CD4-positive, alpha-beta T cell (primary cell): Measurements from ENCODE around the gene SPATS2L. TPM values are rescaled to one million over a fixed set of nuclear protein-coding genes. Genes with fewer than 3 reads are reported as not detected.

Experiments
- ATAC-seq: fragments of 200-7000 bp; cut with Tn5 transposase; one replicate; pipeline ENCODE4 v1.10.0; 2022; ENCODE audit warnings: mild to moderate bottlenecking; ENCODE audit not compliant: poor library complexity
- CTCF ChIA-PET: fragments of 350-600 bp; sonication (Branson Sonifier 250); formaldehyde crosslinking; loops from one replicate; lab custom pipeline; 2021; ENCODE audit warnings: antibody characterized with exemption, inconsistent platforms; lab: Charles Lee
- POLR2A ChIA-PET: fragments of 350-600 bp; sonication (Branson Sonifier 250); formaldehyde crosslinking; loops from one replicate; lab custom pipeline; 2021; ENCODE audit warnings: antibody characterized with exemption, inconsistent platforms; lab: Charles Lee
- DNase-seq, 14 experiments: peaks; one replicate each; pipeline ENCODE4 v3.0.0-alpha.2; 2013 to 2020; ENCODE audit warnings: mixed read lengths in 2 of 14
- H3K27ac ChIP-seq, 2 donors: one replicate each; pipeline versions ENCODE4 v1.5.1 to v1.7.0; 2013; ENCODE audit warnings: low read length in 2 of 2, low read depth in 1 of 2, mild to moderate bottlenecking in 1 of 2
- H3K27me3 ChIP-seq, 2 experiments: 1 replicate in 1 of 2; 2 replicates in 1 of 2; pipeline versions ENCODE4 v1.6.1 to v1.7.0; 2013; ENCODE audit warnings: low read length in 2 of 2, control low read depth in 1 of 2, mild to moderate bottlenecking in 1 of 2, moderate library complexity in 1 of 2; ENCODE audit not compliant: insufficient read depth in 2 of 2, control insufficient read depth in 1 of 2
- H3K36me3 ChIP-seq: one replicate; pipeline ENCODE4 v1.6.1; 2013; ENCODE audit warnings: low read length, control low read depth; ENCODE audit not compliant: insufficient read depth
- H3K4me1 ChIP-seq: one replicate; pipeline ENCODE4 v1.6.1; 2013; ENCODE audit warnings: low read length, control low read depth; ENCODE audit not compliant: insufficient read depth
- H3K4me3 ChIP-seq: one replicate; pipeline ENCODE4 v1.5.1; 2013; ENCODE audit warnings: mild to moderate bottlenecking, low read length, moderate library complexity
- H3K9me3 ChIP-seq, 2 experiments: 1 replicate in 1 of 2; 2 replicates in 1 of 2; pipeline versions ENCODE4 v1.6.1 to v1.7.0; 2013; ENCODE audit warnings: low read length in 2 of 2, mild to moderate bottlenecking in 2 of 2, control low read depth in 1 of 2, moderate library complexity in 1 of 2; ENCODE audit not compliant: control insufficient read depth in 1 of 2, insufficient read depth in 1 of 2
- H3K27ac Mint-ChIP-seq: one replicate; pipeline ENCODE4 v1.8.0; 2020; ENCODE audit warnings: mixed read lengths
- H3K27me3 Mint-ChIP-seq: one replicate; pipeline ENCODE4 v1.8.0; 2021; ENCODE audit warnings: mixed read lengths
- H3K36me3 Mint-ChIP-seq: one replicate; pipeline ENCODE4 v1.8.0; 2021; ENCODE audit warnings: low read depth, mixed read lengths
- H3K4me1 Mint-ChIP-seq: one replicate; pipeline ENCODE4 v1.8.0; 2021; ENCODE audit warnings: low read depth, mixed read lengths
- H3K4me3 Mint-ChIP-seq: one replicate; pipeline ENCODE4 v1.8.0; 2020; ENCODE audit warnings: mild to moderate bottlenecking, mixed read lengths
- H3K9me3 Mint-ChIP-seq: one replicate; pipeline ENCODE4 v1.8.0; 2020; ENCODE audit warnings: mixed read lengths
- CTCF ChIP-seq: fragments of 200-600 bp; IDR thresholded peaks from one replicate; pipeline ENCODE4 v1.8.0; 2022; ENCODE audit warnings: antibody characterized with exemption, mild to moderate bottlenecking
- intact Hi-C, 2 experiments: fragments of 100-400 bp; cut with DNase I in 1 of 2; cut with micrococcal nuclease in 1 of 2; formaldehyde crosslinking; loops; one replicate each; pipeline versions ENCODE4 v1.15.1 to v1.9.0; 2023 to 2025; cut with DNase I, micrococcal nuclease
- total RNA-seq, 174 experiments: library from RNA in 2 of 174; stranded (reverse) in 2 of 174; gene quantifications; one replicate each; pipeline ENCODE4 v1.2.3 and lab custom pipeline; 2021 to 2026

Gene SPATS2L
- total RNA-seq, 2 experiments from 2014 or later = 4.0 to 4.4 TPM

GRCh38 chr2:200340508-200341224 lies 34.2 kb downstream of the SPATS2L start:
- intact Hi-C loops = no loop called here
- Histone ChIP-seq H3K9me3 (no peaks in the 10 kb centered on the region), H3K27me3 (no peaks in the 10 kb centered on the region), H3K4me1 (no peaks in the 10 kb centered on the region), H3K27ac (no peak overlapping the region), H3K36me3 (no peaks in the 10 kb centered on the region), H3K4me3 (no peak overlapping the region)
- DNase-seq (no peak), ATAC-seq (no peak)
- no peaks in the 10 kb centered on the region for H3K36me3 Mint-ChIP-seq
- POLR2A ChIA-PET = no interaction called here
- H3K4me3 Mint-ChIP-seq = no peak overlapping the region
- no peak overlapping the region for H3K27ac Mint-ChIP-seq
- CTCF ChIA-PET = no interaction called here
- H3K9me3 Mint-ChIP-seq = no peaks in the 10 kb centered on the region
- no peak for TF ChIP-seq CTCF
- no peaks in the 10 kb centered on the region for H3K27me3 Mint-ChIP-seq
- H3K4me1 Mint-ChIP-seq = no peaks in the 10 kb centered on the region

GRCh38 chr2:200341376-200341775 lies 34.9 kb downstream of the SPATS2L start:
- H3K4me3 ChIP-seq = no peak overlapping the region
- Mint-ChIP-seq H3K27ac (no peak overlapping the region), H3K36me3 (no peaks in the 10 kb centered on the region), H3K4me3 (no peak overlapping the region), H3K4me1 (no peaks in the 10 kb centered on the region), H3K9me3 (no peaks in the 10 kb centered on the region), H3K27me3 (no peaks in the 10 kb centered on the region)
- no peak for TF ChIP-seq CTCF
- intact Hi-C loops = no loop called here
- H3K4me1 ChIP-seq = no peaks in the 10 kb centered on the region
- no peaks in the 10 kb centered on the region for H3K27me3 ChIP-seq
- ChIA-PET POLR2A (no interaction called here), CTCF (no interaction called here)
- DNase-seq (no peak), ATAC-seq (no peak)
- no peaks in the 10 kb centered on the region for H3K36me3 ChIP-seq
- no peaks in the 10 kb centered on the region for H3K9me3 ChIP-seq
- H3K27ac ChIP-seq = no peak overlapping the region

GRCh38 chr2:200342235-200342634 lies 35.7 kb downstream of the SPATS2L start:
- DNase-seq (no peak), ATAC-seq (no peak)
- H3K27ac Mint-ChIP-seq = no peak overlapping the region
- H3K27me3 ChIP-seq = no peaks in the 10 kb centered on the region
- H3K4me1 ChIP-seq = no peaks in the 10 kb centered on the region
- no peak overlapping the region for H3K4me3 Mint-ChIP-seq
- CTCF ChIA-PET = no interaction called here
- no peaks in the 10 kb centered on the region for H3K36me3 ChIP-seq
- TF ChIP-seq CTCF = no peak
- intact Hi-C loops = no loop called here
- H3K36me3 Mint-ChIP-seq = no peaks in the 10 kb centered on the region
- H3K27me3 Mint-ChIP-seq = no peaks in the 10 kb centered on the region
- no peaks in the 10 kb centered on the region for H3K9me3 ChIP-seq
- no peak overlapping the region for H3K27ac ChIP-seq
- no peaks in the 10 kb centered on the region for H3K9me3 Mint-ChIP-seq
- H3K4me1 Mint-ChIP-seq = no peaks in the 10 kb centered on the region
- no peak overlapping the region for H3K4me3 ChIP-seq
- POLR2A ChIA-PET = no interaction called here
